HEK293 (cell line): ENCODE results near the gene NFKBIA.

Experiments
- CTCF ChIA-PET: fragments of 350-600 bp; formaldehyde crosslinking; extraction: SDS; loops from one replicate; lab custom pipeline; 2021; ENCODE audit warnings: antibody characterized with exemption; lab: Yijun Ruan, JAX
- POLR2A ChIA-PET: fragments of 300-600 bp; formaldehyde crosslinking; extraction: SDS; loops from one replicate; lab custom pipeline; 2020; ENCODE audit warnings: antibody characterized with exemption, inconsistent platforms; lab: Yijun Ruan, JAX
- H3K27ac ChIP-seq: fragments of 200-500 bp; sonication (Bioruptor generic); 2 replicates; pipeline ENCODE4 v1.5.1; 2014; ENCODE audit warnings: low read depth, low read length, control low read depth, inconsistent platforms; ENCODE audit errors: extremely low read depth
- H3K36me3 ChIP-seq, 2 experiments: fragments of 200-500 bp in 1 of 2; sonication (Bioruptor generic) in 1 of 2; 1 replicate in 1 of 2; 2 replicates in 1 of 2; pipeline ENCODE4 v1.5.1; 2014 to 2017; ENCODE audit warnings: inconsistent platforms in 2 of 2, low read length in 2 of 2; ENCODE audit not compliant: control insufficient read depth in 2 of 2, insufficient read depth in 1 of 2
- H3K4me1 ChIP-seq: fragments of 200-500 bp; sonication (Bioruptor generic); 2 replicates; pipeline ENCODE4 v1.5.1; 2014; ENCODE audit warnings: mild to moderate bottlenecking, low read length, inconsistent platforms; ENCODE audit not compliant: control insufficient read depth, insufficient read depth
- H3K4me3 ChIP-seq: 2 replicates; pipeline ENCODE4 v1.5.1; 2011; ENCODE audit warnings: low read depth, mild to moderate bottlenecking, control low read depth, low read length, moderate library complexity
- H3K9me3 ChIP-seq: fragments of 200-500 bp; sonication (Bioruptor generic); 2 replicates; pipeline ENCODE4 v1.5.1; 2014; ENCODE audit warnings: low read depth, low read length, inconsistent platforms; ENCODE audit not compliant: control insufficient read depth, insufficient read depth
- IKZF3 ChIP-seq: fragments of 450-650 bp; IDR thresholded peaks from 2 replicates; pipeline ENCODE4 v1.5.0; 2018; ENCODE audit warnings: missing biosample characterization, mild to moderate bottlenecking, missing genetic modification characterization, moderate library complexity
- MZF1 ChIP-seq: fragments of 450-650 bp; formaldehyde crosslinking; IDR thresholded peaks from 2 replicates; pipeline ENCODE4 v1.5.1; 2017; ENCODE audit warnings: missing biosample characterization, missing genetic modification characterization, borderline replicate concordance
- SALL2 ChIP-seq: fragments of 450-650 bp; formaldehyde crosslinking; IDR thresholded peaks from 2 replicates; pipeline ENCODE4 v1.5.0; 2017; ENCODE audit warnings: missing biosample characterization, mild to moderate bottlenecking, missing genetic modification characterization, borderline replicate concordance
- SP7 ChIP-seq: fragments of 450-650 bp; formaldehyde crosslinking; IDR thresholded peaks from 2 replicates; pipeline ENCODE4 v1.5.1; 2016; ENCODE audit warnings: missing biosample characterization, missing genetic modification characterization
- TRIM28 ChIP-seq: IDR thresholded peaks from 2 replicates; pipeline ENCODE4 v1.6.1; 2011; ENCODE audit warnings: low read length, control low read depth, borderline replicate concordance
- WT1 ChIP-seq: fragments of 450-650 bp; formaldehyde crosslinking; IDR thresholded peaks from 2 replicates; pipeline ENCODE4 v1.5.1; 2016; ENCODE audit warnings: missing biosample characterization, missing genetic modification characterization
- ZBTB21 ChIP-seq: fragments of 450-650 bp; formaldehyde crosslinking; IDR thresholded peaks from 2 replicates; pipeline ENCODE4 v1.5.1; 2017; ENCODE audit warnings: missing biosample characterization, missing genetic modification characterization
- ZBTB48 ChIP-seq: fragments of 450-650 bp; formaldehyde crosslinking; IDR thresholded peaks from 2 replicates; pipeline ENCODE4 v1.5.1; 2016; ENCODE audit warnings: missing biosample characterization, missing genetic modification characterization
- ZBTB49 ChIP-seq: fragments of 450-650 bp; formaldehyde crosslinking; IDR thresholded peaks from 2 replicates; pipeline ENCODE4 v1.5.1; 2016; ENCODE audit warnings: missing biosample characterization, missing genetic modification characterization, low read depth
- ZFP69B ChIP-seq: fragments of 450-650 bp; formaldehyde crosslinking; IDR thresholded peaks from 2 replicates; pipeline ENCODE4 v1.5.1; 2016; ENCODE audit warnings: missing biosample characterization, missing genetic modification characterization
- ZIC2 ChIP-seq: fragments of 450-650 bp; formaldehyde crosslinking; IDR thresholded peaks from 2 replicates; pipeline ENCODE4 v1.5.1; 2016; ENCODE audit warnings: missing biosample characterization, missing genetic modification characterization
- ZNF132 ChIP-seq: fragments of 450-650 bp; formaldehyde crosslinking; IDR thresholded peaks from 2 replicates; pipeline ENCODE4 v1.5.1; 2017; ENCODE audit warnings: missing biosample characterization, missing genetic modification characterization, borderline replicate concordance
- ZNF133 ChIP-seq: fragments of 450-650 bp; formaldehyde crosslinking; IDR thresholded peaks from 2 replicates; pipeline ENCODE4 v1.5.1; 2016; ENCODE audit warnings: missing biosample characterization, missing genetic modification characterization
- ZNF184 ChIP-seq: fragments of 450-650 bp; IDR thresholded peaks from 2 replicates; pipeline ENCODE4 v1.5.1; 2018; ENCODE audit warnings: missing biosample characterization, mild to moderate bottlenecking, missing genetic modification characterization
- ZNF239 ChIP-seq: fragments of 450-650 bp; formaldehyde crosslinking; IDR thresholded peaks from 2 replicates; pipeline ENCODE4 v1.5.1; 2016; ENCODE audit warnings: missing biosample characterization, missing genetic modification characterization
- ZNF335 ChIP-seq: fragments of 450-650 bp; formaldehyde crosslinking; conservative IDR thresholded peaks from 2 replicates; pipeline ENCODE4 v1.5.1; 2016; ENCODE audit warnings: missing biosample characterization, missing genetic modification characterization
- ZNF398 ChIP-seq: fragments of 450-650 bp; formaldehyde crosslinking; IDR thresholded peaks from 2 replicates; pipeline ENCODE4 v1.5.1; 2017; ENCODE audit warnings: missing biosample characterization, missing genetic modification characterization
- ZNF426 ChIP-seq: fragments of 450-650 bp; formaldehyde crosslinking; IDR thresholded peaks from 2 replicates; pipeline ENCODE4 v1.5.1; 2017; ENCODE audit warnings: missing biosample characterization, missing genetic modification characterization, mild to moderate bottlenecking, inconsistent platforms, moderate library complexity
- ZNF530 ChIP-seq: fragments of 450-650 bp; formaldehyde crosslinking; IDR thresholded peaks from 2 replicates; pipeline ENCODE4 v1.5.1; 2016; ENCODE audit warnings: low read depth, missing biosample characterization, missing genetic modification characterization
- ZNF561 ChIP-seq: fragments of 450-650 bp; IDR thresholded peaks from 2 replicates; pipeline ENCODE4 v1.5.1; 2018; ENCODE audit warnings: missing biosample characterization, missing genetic modification characterization, borderline replicate concordance
- ZNF596 ChIP-seq: fragments of 450-650 bp; IDR thresholded peaks from 2 replicates; pipeline ENCODE4 v1.5.0; 2018; ENCODE audit warnings: missing biosample characterization, mild to moderate bottlenecking, missing genetic modification characterization, moderate library complexity
- ZNF768 ChIP-seq: fragments of 450-650 bp; formaldehyde crosslinking; IDR thresholded peaks from 2 replicates; pipeline ENCODE4 v1.5.1; 2018; ENCODE audit warnings: missing biosample characterization, mild to moderate bottlenecking, missing genetic modification characterization
- ZNF792 ChIP-seq: fragments of 450-650 bp; formaldehyde crosslinking; IDR thresholded peaks from 2 replicates; pipeline ENCODE4 v1.5.1; 2016; ENCODE audit warnings: missing biosample characterization, missing genetic modification characterization
- TF ChIP-seq, protein P1 (sequence below): IDR thresholded peaks from 2 replicates; pipeline ENCODE4 v1.6.1; 2011; ENCODE audit warnings: mild to moderate bottlenecking, low read depth, low read length, borderline replicate concordance
- TF ChIP-seq, protein P2 (sequence below): fragments of 450-650 bp; formaldehyde crosslinking; IDR thresholded peaks from 2 replicates; pipeline ENCODE4 v1.5.1; 2016; ENCODE audit warnings: missing biosample characterization, missing genetic modification characterization
- TF ChIP-seq, protein P3 (sequence below): fragments of 450-650 bp; formaldehyde crosslinking; IDR thresholded peaks from 2 replicates; pipeline ENCODE4 v1.5.1; 2016; ENCODE audit warnings: missing biosample characterization, missing genetic modification characterization

The NFKBIA gene

DNA sequence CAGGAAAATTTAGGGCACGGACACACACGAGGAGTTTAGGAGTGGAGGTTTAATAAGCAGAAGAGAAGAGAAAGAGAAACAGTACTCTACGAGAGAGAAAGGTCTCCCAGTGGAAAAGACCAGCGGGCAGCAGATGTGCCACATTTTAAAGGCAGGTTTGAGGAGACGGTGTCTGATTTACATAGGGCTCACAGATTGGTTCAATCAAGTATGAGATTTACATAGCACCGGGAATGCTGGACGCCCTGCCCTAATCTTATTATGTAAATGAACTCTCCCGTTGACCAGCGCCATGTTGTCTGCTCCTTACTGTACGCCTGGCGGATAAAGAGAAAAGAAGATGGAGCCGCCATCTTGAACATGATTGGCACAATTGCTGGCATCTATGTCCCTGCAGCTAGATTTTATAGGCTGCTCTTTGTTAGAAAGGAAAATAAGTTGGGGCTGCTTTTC is 17.9 kb downstream of the NFKBIA start:
- H3K9me3 ChIP-seq, result no peaks in the 10 kb centered on the region
- no peaks in the 10 kb centered on the region for H3K36me3 ChIP-seq
- POLR2A ChIA-PET, result no interaction called here
- H3K27ac ChIP-seq, result no peak overlapping the region
- no peak overlapping the region for H3K4me3 ChIP-seq
- TF ChIP-seq ZNF530 (tag by site-specific recombination), result no peak
- TF ChIP-seq ZNF184 (tag by site-specific recombination), result no peak
- no peak for TF ChIP-seq ZNF132 (tag by site-specific recombination)
- TF ChIP-seq ZNF768 (tag by site-specific recombination), result no peak
- CTCF ChIA-PET, result no interaction called here
- no peaks in the 10 kb centered on the region for H3K4me1 ChIP-seq

DNA sequence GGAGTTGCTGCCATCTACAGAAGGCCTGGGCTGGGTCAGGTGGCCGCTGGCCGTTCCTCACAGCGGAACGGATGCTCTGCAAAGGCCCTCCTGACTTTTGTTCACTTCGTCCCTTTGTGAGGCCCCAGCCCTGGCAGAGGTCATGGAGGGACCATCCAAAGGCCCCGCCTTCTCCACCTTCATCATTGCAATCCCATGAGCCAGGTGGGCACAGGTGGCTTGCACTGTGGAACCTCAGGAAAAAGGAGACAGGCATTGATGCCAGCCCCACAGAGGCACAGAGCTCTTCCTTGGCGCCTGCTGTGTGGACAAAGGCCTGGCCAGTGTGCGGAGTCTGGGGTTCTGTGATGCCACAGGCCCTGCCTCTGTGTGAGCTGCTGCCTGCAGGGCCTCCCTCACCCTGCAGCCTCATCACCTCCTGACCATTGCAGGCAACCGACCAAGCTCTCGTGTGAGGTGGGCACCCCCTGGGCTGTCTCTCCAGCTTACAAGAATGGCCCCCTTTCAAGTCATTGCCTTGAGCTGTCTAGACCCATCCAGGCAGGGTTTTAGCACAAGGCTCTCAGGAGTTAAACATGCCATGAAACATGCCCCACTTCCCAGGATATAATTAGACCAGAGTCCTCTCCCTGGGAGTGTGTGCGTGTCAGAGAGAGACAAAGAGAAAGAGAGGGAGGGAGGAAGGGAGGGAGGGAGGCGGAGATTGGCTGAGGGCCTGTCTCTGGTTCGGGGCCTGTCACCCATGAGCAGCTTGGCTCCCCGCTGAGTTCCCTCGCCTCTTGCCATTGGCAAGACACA is 19.3 kb downstream of the NFKBIA start:
- Histone ChIP-seq H3K4me1 (no peaks in the 10 kb centered on the region), H3K9me3 (no peaks in the 10 kb centered on the region), H3K27ac (no peak overlapping the region), H3K4me3 (no peak overlapping the region), H3K36me3 (no peaks in the 10 kb centered on the region)
- ChIA-PET POLR2A (interaction anchor here (1.4 kb wide), 1 partner anchor 19 kb away, joined by 16 read pairs; the partner anchor contains the start of gene NFKBIA), CTCF (no interaction called here)
- TF ChIP-seq TRIM28 (0 out of 2 replicates have a peak, but pooled peaks have one; percentile 23), ZNF133 (tag by site-specific recombination) (no peak), ZBTB48 (0 out of 2 replicates have a peak, but pooled peaks have one; percentile 13), SALL2 (tag by site-specific recombination) (no peak), ZIC2 (tag by site-specific recombination) (peak; percentile 86), ZNF335 (tag by site-specific recombination) (no peak), ZNF239 (no peak), ZBTB21 (tag by site-specific recombination) (no peak), MZF1 (tag by site-specific recombination) (no peak), ZNF398 (tag by site-specific recombination) (peak; percentile 80), IKZF3 (tag by site-specific recombination) (peak; percentile 48; the same call in 1 of the 2 replicates), SP7 (tag by site-specific recombination) (peak; percentile 77), ZNF596 (tag by site-specific recombination) (peak; percentile 53), ZNF426 (tag by site-specific recombination) (no peak), ZFP69B (tag by site-specific recombination) (no peak), ZNF792 (tag by site-specific recombination) (no peak), ZBTB49 (tag by site-specific recombination) (no peak), ZNF561 (tag by site-specific recombination) (peak; percentile 41; the same call in 1 of the 2 replicates), WT1 (tag by site-specific recombination) (peak; percentile 80)
- TF ChIP-seq, protein P1, sequence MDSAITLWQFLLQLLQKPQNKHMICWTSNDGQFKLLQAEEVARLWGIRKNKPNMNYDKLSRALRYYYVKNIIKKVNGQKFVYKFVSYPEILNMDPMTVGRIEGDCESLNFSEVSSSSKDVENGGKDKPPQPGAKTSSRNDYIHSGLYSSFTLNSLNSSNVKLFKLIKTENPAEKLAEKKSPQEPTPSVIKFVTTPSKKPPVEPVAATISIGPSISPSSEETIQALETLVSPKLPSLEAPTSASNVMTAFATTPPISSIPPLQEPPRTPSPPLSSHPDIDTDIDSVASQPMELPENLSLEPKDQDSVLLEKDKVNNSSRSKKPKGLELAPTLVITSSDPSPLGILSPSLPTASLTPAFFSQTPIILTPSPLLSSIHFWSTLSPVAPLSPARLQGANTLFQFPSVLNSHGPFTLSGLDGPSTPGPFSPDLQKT, result no peak
- TF ChIP-seq, protein P2, sequence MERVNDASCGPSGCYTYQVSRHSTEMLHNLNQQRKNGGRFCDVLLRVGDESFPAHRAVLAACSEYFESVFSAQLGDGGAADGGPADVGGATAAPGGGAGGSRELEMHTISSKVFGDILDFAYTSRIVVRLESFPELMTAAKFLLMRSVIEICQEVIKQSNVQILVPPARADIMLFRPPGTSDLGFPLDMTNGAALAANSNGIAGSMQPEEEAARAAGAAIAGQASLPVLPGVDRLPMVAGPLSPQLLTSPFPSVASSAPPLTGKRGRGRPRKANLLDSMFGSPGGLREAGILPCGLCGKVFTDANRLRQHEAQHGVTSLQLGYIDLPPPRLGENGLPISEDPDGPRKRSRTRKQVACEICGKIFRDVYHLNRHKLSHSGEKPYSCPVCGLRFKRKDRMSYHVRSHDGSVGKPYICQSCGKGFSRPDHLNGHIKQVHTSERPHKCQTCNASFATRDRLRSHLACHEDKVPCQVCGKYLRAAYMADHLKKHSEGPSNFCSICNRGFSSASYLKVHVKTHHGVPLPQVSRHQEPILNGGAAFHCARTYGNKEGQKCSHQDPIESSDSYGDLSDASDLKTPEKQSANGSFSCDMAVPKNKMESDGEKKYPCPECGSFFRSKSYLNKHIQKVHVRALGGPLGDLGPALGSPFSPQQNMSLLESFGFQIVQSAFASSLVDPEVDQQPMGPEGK, result 0 out of 2 replicates have a peak, but pooled peaks have one; percentile 25
- TF ChIP-seq, protein P3, sequence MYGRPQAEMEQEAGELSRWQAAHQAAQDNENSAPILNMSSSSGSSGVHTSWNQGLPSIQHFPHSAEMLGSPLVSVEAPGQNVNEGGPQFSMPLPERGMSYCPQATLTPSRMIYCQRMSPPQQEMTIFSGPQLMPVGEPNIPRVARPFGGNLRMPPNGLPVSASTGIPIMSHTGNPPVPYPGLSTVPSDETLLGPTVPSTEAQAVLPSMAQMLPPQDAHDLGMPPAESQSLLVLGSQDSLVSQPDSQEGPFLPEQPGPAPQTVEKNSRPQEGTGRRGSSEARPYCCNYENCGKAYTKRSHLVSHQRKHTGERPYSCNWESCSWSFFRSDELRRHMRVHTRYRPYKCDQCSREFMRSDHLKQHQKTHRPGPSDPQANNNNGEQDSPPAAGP (tag by site-specific recombination), result no peak
